22Rv1 (cell line): ENCODE measurements around the gene APLN.

Experiments used
- CTCF ChIP-seq: fragments of 450-650 bp; IDR thresholded peaks from 2 replicates; pipeline ENCODE4 v1.5.1; 2017; ENCODE audit warnings: mild to moderate bottlenecking
- ZFX ChIP-seq: fragments of 450-650 bp; IDR thresholded peaks from 2 replicates; pipeline ENCODE4 v1.6.1; 2017; ENCODE audit warnings: antibody characterized with exemption, borderline replicate concordance

GRCh38 chrX:129659861-129660260 is 5.1 kb upstream of the APLN start:
- no peak for TF ChIP-seq CTCF
- no peak for TF ChIP-seq ZFX
